PC-9 (cell line): ENCODE data around the gene SYMPK.

Experiments used
- EZH2 ChIP-seq: fragments of 200-600 bp; sonication (generic); IDR thresholded peaks from 2 replicates; pipeline ENCODE4 v1.8.0; 2017; ENCODE audit warnings: antibody characterized with exemption, low read depth
- TF ChIP-seq, protein P1 (sequence below): fragments of 200-600 bp; sonication (generic); conservative IDR thresholded peaks from 2 replicates; pipeline ENCODE4 v1.6.1; 2017; ENCODE audit warnings: mixed run types, antibody characterized with exemption, mild to moderate bottlenecking, moderate library complexity

DNA sequence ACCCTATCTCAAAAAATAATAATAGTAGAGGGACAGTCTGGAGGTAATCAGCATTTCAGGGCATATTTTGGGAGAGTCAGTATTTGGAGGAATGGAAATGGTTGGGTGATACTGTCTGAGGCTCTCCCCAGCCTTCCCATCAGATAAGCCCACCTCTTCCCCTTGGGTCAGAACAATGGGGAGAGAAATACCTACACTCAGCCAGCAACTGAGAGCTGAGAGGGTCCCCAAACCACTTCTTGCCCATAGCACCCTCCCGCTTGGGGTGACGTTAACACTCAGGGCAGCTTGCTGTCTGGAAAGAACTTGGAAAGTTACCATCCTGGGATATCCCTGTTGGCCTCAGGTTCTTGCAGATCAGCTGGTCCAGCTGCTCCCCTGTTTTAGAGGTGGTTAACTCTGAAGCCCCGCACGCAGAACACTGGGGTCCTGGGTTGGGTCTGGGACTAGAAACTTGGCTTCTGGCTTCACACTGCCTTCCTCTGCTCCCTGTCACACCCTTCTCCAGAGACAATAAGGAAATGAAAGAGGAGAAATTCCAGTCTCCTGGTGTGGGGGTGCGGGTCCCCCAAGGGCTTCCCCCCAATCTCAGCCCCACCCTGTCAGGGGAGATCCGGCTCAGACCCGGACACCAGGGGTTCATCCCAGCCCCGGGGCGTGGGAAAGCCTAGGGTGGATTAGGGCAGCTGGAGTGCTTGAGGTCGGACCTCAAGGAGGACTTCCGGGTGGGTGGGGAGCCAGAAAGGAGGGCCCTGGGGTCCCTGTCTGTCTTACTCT, 3.6 kb upstream of the SYMPK start:
- TF ChIP-seq EZH2 = no peak
- TF ChIP-seq, protein P1, sequence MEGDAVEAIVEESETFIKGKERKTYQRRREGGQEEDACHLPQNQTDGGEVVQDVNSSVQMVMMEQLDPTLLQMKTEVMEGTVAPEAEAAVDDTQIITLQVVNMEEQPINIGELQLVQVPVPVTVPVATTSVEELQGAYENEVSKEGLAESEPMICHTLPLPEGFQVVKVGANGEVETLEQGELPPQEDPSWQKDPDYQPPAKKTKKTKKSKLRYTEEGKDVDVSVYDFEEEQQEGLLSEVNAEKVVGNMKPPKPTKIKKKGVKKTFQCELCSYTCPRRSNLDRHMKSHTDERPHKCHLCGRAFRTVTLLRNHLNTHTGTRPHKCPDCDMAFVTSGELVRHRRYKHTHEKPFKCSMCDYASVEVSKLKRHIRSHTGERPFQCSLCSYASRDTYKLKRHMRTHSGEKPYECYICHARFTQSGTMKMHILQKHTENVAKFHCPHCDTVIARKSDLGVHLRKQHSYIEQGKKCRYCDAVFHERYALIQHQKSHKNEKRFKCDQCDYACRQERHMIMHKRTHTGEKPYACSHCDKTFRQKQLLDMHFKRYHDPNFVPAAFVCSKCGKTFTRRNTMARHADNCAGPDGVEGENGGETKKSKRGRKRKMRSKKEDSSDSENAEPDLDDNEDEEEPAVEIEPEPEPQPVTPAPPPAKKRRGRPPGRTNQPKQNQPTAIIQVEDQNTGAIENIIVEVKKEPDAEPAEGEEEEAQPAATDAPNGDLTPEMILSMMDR = no peak
